SU-DHL-6 (cell line): ENCODE data around the gene CASP3.

Source experiments
- H2AFZ ChIP-seq: fragments of 200-600 bp; sonication (generic); 2 replicates; pipeline ENCODE4 v1.6.1; 2014; ENCODE audit warnings: low read depth, mild to moderate bottlenecking, moderate library complexity, mixed read lengths, antibody characterized with exemption, low read length; ENCODE audit not compliant: severe bottlenecking
- H3F3A ChIP-seq: fragments of 200-600 bp; shearing (Covaris generic); 2 replicates; pipeline ENCODE4 v1.6.0; 2016; ENCODE audit warnings: antibody characterized with exemption, mild to moderate bottlenecking; ENCODE audit not compliant: insufficient read depth
- H3K27ac ChIP-seq: fragments of 200-600 bp; sonication (generic); 2 replicates; pipeline ENCODE4 v1.5.1; 2016; ENCODE audit warnings: low read depth, mild to moderate bottlenecking, low read length, moderate library complexity, mixed read lengths
- H3K27me3 ChIP-seq: fragments of 200-600 bp; sonication (generic), shearing (Covaris generic); 2 replicates; pipeline ENCODE4 v1.6.0; 2014; ENCODE audit warnings: mild to moderate bottlenecking, low read length
- H3K36me3 ChIP-seq: fragments of 200-600 bp; sonication (generic); 2 replicates; pipeline ENCODE4 v1.6.1; 2014; ENCODE audit warnings: mild to moderate bottlenecking, low read length, mixed read lengths
- H3K4me2 ChIP-seq: fragments of 300-600, 200-600 bp; shearing (Covaris generic), sonication (generic); 2 replicates; pipeline ENCODE4 v1.6.0; 2014; ENCODE audit warnings: low read length, low read depth, mild to moderate bottlenecking; ENCODE audit not compliant: poor library complexity, severe bottlenecking
- H3K4me3 ChIP-seq: fragments of 200-600 bp; sonication (generic); 2 replicates; pipeline ENCODE4 v1.5.1; 2014; ENCODE audit warnings: antibody characterized with exemption, low read length, mild to moderate bottlenecking, mixed read lengths; ENCODE audit not compliant: insufficient read depth, poor library complexity, severe bottlenecking
- H3K79me2 ChIP-seq: fragments of 200-600 bp; sonication (generic); 2 replicates; pipeline ENCODE4 v1.6.1; 2014; ENCODE audit warnings: mild to moderate bottlenecking, low read length, moderate library complexity; ENCODE audit not compliant: insufficient read depth
- H3K9ac ChIP-seq: fragments of 200-600 bp; sonication (generic); 2 replicates; pipeline ENCODE4 v1.7.0; 2014; ENCODE audit warnings: mild to moderate bottlenecking, low read length
- H3K9me2 ChIP-seq: fragments of 200-600 bp; sonication (generic); replicated peaks from 2 replicates; pipeline ENCODE4 v1.6.1; 2014; ENCODE audit warnings: low read length; ENCODE audit not compliant: insufficient read depth
- H3K9me3 ChIP-seq: fragments of 200-600 bp; sonication (generic); 2 replicates; pipeline ENCODE4 v1.6.1; 2014; ENCODE audit warnings: low read length, mixed read lengths; ENCODE audit not compliant: insufficient read depth
- H4K20me1 ChIP-seq: fragments of 200-600 bp; sonication (generic); 2 replicates; pipeline ENCODE4 v1.6.1; 2014; ENCODE audit warnings: low read depth, mild to moderate bottlenecking, antibody characterized with exemption, low read length, moderate library complexity, mixed read lengths
- EZH2phosphoT487 ChIP-seq: fragments of 200-600 bp; sonication (generic), shearing (Covaris generic); conservative IDR thresholded peaks from 2 replicates; pipeline ENCODE4 v1.6.1; 2018; ENCODE audit warnings: mild to moderate bottlenecking, antibody characterized with exemption, low read length, moderate library complexity, mixed read lengths
- TF ChIP-seq, protein P1 (sequence below): fragments of 200-600 bp; sonication (generic); IDR thresholded peaks from one replicate; pipeline ENCODE4 v1.5.1; 2017; ENCODE audit warnings: antibody characterized with exemption, mild to moderate bottlenecking, low read length, moderate library complexity; ENCODE audit not compliant: insufficient read depth, poor library complexity, severe bottlenecking

CASP3 gene

GRCh38 chr4:184694412-184694956 is 45.2 kb upstream of the CASP3 start:
- peaks cover 56% of the 10 kb centered on the region for H3K36me3 ChIP-seq

GRCh38 chr4:184693056-184693455 is 43.8 kb upstream of the CASP3 start:
- Histone ChIP-seq H3K9me2 (no peaks in the 10 kb centered on the region), H3K79me2 (no peaks in the 10 kb centered on the region), H4K20me1 (no peaks in the 10 kb centered on the region), H3K27me3 (no peaks in the 10 kb centered on the region), H3F3A (peaks cover 25% of the 10 kb centered on the region; the same call in 1 of the 2 replicates), H3K36me3 (peaks cover 55% of the 10 kb centered on the region), H3K27ac (no peak overlapping the region), H3K4me2 (no peak overlapping the region), H3K9ac (no peak overlapping the region), H2AFZ (no peak overlapping the region), H3K9me3 (no peaks in the 10 kb centered on the region), H3K4me3 (no peak overlapping the region)
- no peak for TF ChIP-seq EZH2phosphoT487
- TF ChIP-seq, protein P1, sequence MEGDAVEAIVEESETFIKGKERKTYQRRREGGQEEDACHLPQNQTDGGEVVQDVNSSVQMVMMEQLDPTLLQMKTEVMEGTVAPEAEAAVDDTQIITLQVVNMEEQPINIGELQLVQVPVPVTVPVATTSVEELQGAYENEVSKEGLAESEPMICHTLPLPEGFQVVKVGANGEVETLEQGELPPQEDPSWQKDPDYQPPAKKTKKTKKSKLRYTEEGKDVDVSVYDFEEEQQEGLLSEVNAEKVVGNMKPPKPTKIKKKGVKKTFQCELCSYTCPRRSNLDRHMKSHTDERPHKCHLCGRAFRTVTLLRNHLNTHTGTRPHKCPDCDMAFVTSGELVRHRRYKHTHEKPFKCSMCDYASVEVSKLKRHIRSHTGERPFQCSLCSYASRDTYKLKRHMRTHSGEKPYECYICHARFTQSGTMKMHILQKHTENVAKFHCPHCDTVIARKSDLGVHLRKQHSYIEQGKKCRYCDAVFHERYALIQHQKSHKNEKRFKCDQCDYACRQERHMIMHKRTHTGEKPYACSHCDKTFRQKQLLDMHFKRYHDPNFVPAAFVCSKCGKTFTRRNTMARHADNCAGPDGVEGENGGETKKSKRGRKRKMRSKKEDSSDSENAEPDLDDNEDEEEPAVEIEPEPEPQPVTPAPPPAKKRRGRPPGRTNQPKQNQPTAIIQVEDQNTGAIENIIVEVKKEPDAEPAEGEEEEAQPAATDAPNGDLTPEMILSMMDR: no peak

More at GRCh38 chr4:184694412-184694956, 45.2 kb upstream of the CASP3 start:
- TF ChIP-seq, protein P1: no peak
- no peak for TF ChIP-seq EZH2phosphoT487
- Histone ChIP-seq H3K27ac (no peak overlapping the region), H3F3A (peaks cover 25% of the 10 kb centered on the region; the same call in 1 of the 2 replicates), H3K9me2 (no peaks in the 10 kb centered on the region), H3K9ac (no peak overlapping the region), H3K79me2 (no peaks in the 10 kb centered on the region), H4K20me1 (no peaks in the 10 kb centered on the region), H3K4me2 (no peak overlapping the region), H3K4me3 (no peak overlapping the region), H3K27me3 (no peaks in the 10 kb centered on the region), H3K9me3 (no peaks in the 10 kb centered on the region), H2AFZ (no peak overlapping the region)

DNA sequence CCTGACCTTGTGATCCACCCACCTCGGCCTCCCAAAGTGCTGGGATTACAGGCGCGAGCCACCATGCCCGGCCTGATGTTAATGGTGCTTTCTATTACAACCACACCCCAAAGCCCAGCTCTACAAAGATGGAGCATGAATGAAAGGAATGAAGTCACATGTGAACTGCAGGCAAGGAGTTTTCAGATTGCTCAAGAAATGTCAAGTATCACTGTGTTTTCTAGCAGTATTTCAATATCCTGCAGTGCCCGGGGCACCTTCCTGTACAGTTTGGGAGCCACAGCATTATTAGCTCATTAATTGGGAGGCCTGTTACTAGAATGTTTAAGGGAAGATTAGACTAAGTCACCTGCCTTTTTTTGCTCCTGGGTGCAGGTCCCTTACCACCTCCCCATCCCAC is 40.4 kb upstream of the CASP3 start:
- Histone ChIP-seq H3K27me3 (no peaks in the 10 kb centered on the region), H2AFZ (no peak overlapping the region), H4K20me1 (no peaks in the 10 kb centered on the region), H3K9ac (no peak overlapping the region), H3K9me3 (no peaks in the 10 kb centered on the region), H3K4me2 (no peak overlapping the region), H3F3A (peaks cover 25% of the 10 kb centered on the region; the same call in 1 of the 2 replicates), H3K9me2 (no peaks in the 10 kb centered on the region), H3K4me3 (no peak overlapping the region), H3K36me3 (peaks cover 34% of the 10 kb centered on the region), H3K27ac (no peak overlapping the region), H3K79me2 (no peaks in the 10 kb centered on the region)
- TF ChIP-seq EZH2phosphoT487: no peak
- TF ChIP-seq, protein P1: no peak

- peaks cover 24% of the 10 kb centered on the region; the same call in 1 of the 2 replicates for H3K36me3 ChIP-seq
- H2AFZ ChIP-seq: no peak overlapping the region
Measured at GRCh38 chr4:184688447-184688846, 39.2 kb upstream of the CASP3 start.

More at GRCh38 chr4:184688447-184688846, 39.2 kb upstream of the CASP3 start:
- H3K27ac ChIP-seq: no peak overlapping the region
- no peak overlapping the region for H3K9ac ChIP-seq
- H3F3A ChIP-seq: peaks cover 22% of the 10 kb centered on the region; the same call in 1 of the 2 replicates
- H4K20me1 ChIP-seq: no peaks in the 10 kb centered on the region
- no peaks in the 10 kb centered on the region for H3K27me3 ChIP-seq
- no peaks in the 10 kb centered on the region for H3K9me2 ChIP-seq
- H3K4me3 ChIP-seq: no peak overlapping the region
- no peak overlapping the region for H3K4me2 ChIP-seq
- no peaks in the 10 kb centered on the region for H3K9me3 ChIP-seq
- TF ChIP-seq, protein P1: no peak
- no peak for TF ChIP-seq EZH2phosphoT487
- H3K79me2 ChIP-seq: no peaks in the 10 kb centered on the region
